ENCODE measurements around the gene MATK.

MATK gene

DNA sequence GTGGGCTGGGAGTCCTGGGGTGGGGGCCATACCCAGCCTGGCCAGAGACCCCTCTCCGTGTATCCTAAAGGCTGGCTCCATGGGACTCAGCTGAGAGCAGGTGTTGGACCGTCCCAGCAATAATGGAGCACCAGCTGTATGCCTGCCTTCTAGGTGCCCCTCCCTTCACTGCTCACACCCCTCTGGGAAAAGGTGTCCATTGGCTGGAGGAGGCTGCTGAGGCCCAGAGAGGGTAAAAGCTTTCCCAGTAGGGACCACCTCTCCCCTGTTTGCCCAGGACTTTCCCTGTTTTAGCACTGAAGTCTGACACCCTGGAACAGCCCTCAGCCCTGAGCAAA lies 10.8 kb downstream of the MATK start:
- POLR2A ChIA-PET: no interaction called here
- CTCF ChIA-PET: interaction anchor here (2.3 kb wide), 1 partner anchor 13 kb away, joined by 6 read pairs; the partner anchor contains the start of gene MRPL54
- no peak overlapping the region for H3K4me3 ChIP-seq (ENCODE audit: low read depth, low read length)
- TF ChIP-seq, protein P1, sequence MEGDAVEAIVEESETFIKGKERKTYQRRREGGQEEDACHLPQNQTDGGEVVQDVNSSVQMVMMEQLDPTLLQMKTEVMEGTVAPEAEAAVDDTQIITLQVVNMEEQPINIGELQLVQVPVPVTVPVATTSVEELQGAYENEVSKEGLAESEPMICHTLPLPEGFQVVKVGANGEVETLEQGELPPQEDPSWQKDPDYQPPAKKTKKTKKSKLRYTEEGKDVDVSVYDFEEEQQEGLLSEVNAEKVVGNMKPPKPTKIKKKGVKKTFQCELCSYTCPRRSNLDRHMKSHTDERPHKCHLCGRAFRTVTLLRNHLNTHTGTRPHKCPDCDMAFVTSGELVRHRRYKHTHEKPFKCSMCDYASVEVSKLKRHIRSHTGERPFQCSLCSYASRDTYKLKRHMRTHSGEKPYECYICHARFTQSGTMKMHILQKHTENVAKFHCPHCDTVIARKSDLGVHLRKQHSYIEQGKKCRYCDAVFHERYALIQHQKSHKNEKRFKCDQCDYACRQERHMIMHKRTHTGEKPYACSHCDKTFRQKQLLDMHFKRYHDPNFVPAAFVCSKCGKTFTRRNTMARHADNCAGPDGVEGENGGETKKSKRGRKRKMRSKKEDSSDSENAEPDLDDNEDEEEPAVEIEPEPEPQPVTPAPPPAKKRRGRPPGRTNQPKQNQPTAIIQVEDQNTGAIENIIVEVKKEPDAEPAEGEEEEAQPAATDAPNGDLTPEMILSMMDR (IDR thresholded peaks at IDR 0.05; ENCODE audit: insufficient read depth, low read length, missing control alignments): no peak
- no peak for DNase-seq (ENCODE audit: low read depth, low spot score)

DNA sequence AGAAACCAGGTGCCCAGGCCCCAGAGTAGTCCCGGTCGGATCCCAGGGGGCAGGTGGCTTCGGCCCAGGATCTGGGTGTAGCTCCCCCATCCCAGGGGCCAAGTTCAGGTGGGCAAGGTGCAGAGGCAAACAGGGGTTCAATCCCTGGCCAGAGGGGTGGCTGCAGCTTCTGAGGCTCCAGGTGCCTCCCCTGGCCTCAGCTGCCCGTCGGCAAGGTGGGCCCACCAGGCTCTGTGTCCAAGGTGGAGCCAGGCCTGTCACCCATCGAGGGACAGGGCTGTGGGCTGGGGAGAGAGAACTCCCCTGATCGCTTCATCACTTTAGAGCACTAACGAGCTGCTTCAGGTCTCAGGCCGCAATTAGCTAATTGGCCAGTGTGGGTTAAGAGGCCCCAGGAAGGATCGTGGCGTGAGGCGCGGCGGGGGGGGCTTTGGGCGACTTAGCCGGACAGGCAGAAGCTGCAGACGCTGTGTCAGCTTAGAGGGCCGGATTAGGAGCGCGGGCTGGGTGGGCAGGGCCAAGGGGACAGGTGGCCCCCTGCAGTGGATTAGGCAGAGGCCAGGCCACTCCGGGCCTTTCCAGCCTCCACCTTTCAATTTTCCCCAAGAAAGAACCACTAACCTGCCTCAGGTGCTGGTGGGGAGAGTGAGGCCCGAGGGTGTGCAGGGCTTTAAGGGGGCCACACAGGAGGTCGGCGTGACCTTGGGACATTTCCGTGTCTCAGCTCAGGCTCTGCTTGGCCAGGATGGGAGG lies 11.4 kb downstream of the MATK start:
- no peak for DNase-seq (ENCODE audit: low read depth, low spot score)
- POLR2A ChIA-PET: interaction anchor here (0.5 kb wide), 1 partner anchor 211 kb away, joined by 3 read pairs; no protein-coding TSS in a partner anchor
- CTCF ChIA-PET: interaction anchor here (2.3 kb wide), 1 partner anchor 12 kb away, joined by 6 read pairs; the partner anchor contains the start of gene MRPL54
- H3K4me3 ChIP-seq (ENCODE audit: low read depth, low read length): no peak overlapping the region
- TF ChIP-seq, protein P1 (IDR thresholded peaks at IDR 0.05; ENCODE audit: insufficient read depth, low read length, missing control alignments): no peak

DNA sequence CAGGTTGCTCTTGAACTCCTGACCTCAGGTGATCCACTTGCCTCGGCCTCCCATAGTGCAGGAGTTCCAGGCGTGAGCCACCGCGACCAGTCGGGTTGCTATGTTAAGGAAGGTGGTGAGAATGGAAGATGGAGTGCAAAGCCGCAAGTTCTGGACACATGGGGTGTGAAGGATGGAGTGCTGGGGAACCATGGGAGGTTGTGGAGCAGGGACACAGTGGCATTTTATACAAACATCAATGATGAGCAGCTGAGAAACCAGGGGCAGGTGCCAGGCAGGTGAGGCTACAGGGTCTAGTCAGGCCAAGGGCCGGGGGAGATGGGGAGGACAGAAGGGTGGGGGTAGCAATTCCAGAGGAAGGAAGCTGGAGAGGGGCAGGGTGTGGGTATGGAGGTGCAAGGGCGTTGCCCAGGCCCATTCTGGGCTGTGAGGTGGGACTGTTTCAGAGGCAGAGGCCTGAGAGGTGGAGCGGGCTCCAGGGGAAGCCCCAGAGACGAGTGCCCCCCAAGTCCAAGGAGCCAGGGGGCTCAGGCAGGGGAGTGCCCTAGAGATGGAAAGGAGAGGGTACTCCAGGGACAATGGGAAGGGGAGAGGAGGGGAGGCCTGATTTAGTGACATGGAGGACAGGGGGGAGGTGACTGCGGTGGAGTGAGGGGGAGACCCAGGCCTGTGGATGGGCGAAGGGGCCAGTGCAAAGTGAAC lies 12.2 kb downstream of the MATK start:
- TF ChIP-seq, protein P1 (IDR thresholded peaks at IDR 0.05; ENCODE audit: insufficient read depth, low read length, missing control alignments): no peak
- DNase-seq (ENCODE audit: low read depth, low spot score): no peak
- ChIA-PET CTCF (interaction anchor here (2.3 kb wide), 1 partner anchor 11 kb away, joined by 6 read pairs; the partner anchor contains the start of gene MRPL54), POLR2A (no interaction called here)
- no peak overlapping the region for H3K4me3 ChIP-seq (ENCODE audit: low read depth, low read length)

DNA sequence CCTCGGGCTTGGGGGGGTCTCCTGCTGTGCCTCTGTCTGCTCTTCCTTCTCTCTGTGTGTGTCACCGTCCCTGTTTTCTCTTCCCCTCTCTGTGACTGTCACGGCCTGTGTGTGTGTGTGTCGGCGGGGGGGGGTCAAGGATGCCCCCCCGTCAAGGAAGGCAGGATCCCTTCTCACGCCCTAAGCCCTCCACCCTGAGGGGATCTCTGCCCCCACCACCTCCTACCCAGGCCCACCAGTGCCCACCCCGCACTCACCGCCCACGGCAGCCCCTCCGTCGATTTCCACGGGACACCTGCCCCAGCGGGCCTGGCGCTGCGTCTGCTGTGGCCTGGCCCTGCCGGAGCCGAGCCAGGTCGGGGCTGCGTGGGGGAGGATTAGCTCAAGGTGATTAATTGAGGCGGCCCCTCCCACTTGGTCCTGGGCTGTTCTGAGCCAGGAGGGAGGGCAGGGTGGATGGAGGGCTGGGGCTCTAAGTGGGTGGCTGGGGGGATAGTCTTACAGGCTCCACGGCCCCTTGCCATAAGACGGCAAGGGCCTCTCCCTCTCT lies 14.2 kb downstream of the MATK start, which contains the start of gene RAX2:
Gene RAX2 (minus strand): TSS at position 323 of the 550 bp plus-strand sequence. CDS start 486 bp downstream, outside the sequence.
- TF ChIP-seq, protein P1 (IDR thresholded peaks at IDR 0.05; ENCODE audit: insufficient read depth, low read length, missing control alignments): no peak
- no peak within 1 kb of the TSS for H3K4me3 ChIP-seq (ENCODE audit: low read depth, low read length)
- ChIA-PET CTCF (interaction anchor here (1.9 kb wide), 1 partner anchor 9 kb away, joined by 5 read pairs; the partner anchor contains the start of gene MRPL54), POLR2A (no interaction called here)
- DNase-seq (ENCODE audit: low read depth, low spot score): no peak

DNA sequence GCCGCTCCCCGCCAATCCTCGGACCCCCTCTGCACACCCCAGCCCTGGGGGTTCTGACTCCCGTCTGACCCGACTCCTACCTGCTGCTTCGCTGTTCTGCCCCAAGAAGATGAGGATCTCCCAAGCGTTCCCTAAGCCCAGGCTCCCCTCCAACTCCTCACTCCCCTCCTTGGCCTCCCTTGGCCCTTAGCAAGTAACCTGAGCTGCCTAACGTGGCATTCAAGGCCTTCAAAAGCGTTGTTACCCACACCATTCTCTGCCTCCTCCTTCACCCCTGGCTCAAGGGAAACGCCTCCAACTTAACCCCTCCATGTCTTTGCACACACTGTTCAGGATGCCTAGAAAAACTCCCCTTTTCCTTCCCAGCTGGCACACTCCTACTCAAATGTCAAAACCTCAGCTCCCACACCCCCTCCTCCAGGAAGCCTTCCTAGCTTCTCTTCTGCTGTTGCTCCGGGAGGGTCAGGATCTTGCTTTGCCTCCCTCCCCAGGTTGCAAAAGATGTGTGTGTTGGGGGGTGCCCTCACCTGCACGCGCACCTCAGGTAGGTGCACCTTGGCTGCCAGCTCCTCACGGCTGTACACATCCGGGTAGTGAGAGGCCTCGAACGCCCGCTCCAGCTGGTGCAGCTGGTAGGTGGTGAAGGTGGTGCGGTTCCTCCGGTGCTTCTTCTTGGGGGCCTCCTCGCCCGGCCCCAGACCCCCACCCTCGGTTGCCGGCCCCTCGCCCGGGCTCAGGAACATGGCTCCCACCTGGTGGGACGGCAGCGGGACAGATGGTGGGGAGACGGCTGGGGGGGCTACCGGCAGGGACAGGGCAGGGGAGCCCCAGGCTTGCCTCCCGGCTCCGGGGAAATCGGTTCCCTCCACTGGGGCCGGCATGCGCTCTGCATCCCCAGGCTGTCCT lies 14.9 kb downstream of the MATK start:
- H3K4me3 ChIP-seq (ENCODE audit: low read depth, low read length): no peak overlapping the region
- CTCF ChIA-PET: interaction anchor here (1.4 to 1.9 kb wide), 2 partner anchors 9 to 51 kb away, joined by 4 to 5 read pairs; partner anchors contain the start of gene MRPL54
- TF ChIP-seq, protein P1 (IDR thresholded peaks at IDR 0.05; ENCODE audit: insufficient read depth, low read length, missing control alignments): no peak
- POLR2A ChIA-PET: no interaction called here
- DNase-seq (ENCODE audit: low read depth, low spot score): no peak

All from AG04449 (cell line).